Psoas muscle (tissue), 8 donors: ENCODE data around the gene PPP2R2D. TPM values are rescaled to one million over a fixed set of nuclear protein-coding genes. Genes with fewer than 3 reads are reported as not detected.
A peak's percentile ranks its signal among the peaks of the same experiment; 100 is the strongest.

ENCODE experiments used
- ATAC-seq, 4 donors: fragments of 200-7000 bp; cut with Tn5 transposase; one replicate each; pipeline ENCODE4 v1.9.1; 2020; ENCODE audit warnings: moderate library complexity in 3 of 4, mild to moderate bottlenecking in 2 of 4
- DNase-seq, 2 donors: peaks; one replicate each; pipeline ENCODE4 v3.0.0-alpha.2; 2020
- H3K27ac ChIP-seq: fragments of 200-600 bp; one replicate; pipeline ENCODE4 v1.8.0; 2022
- H3K27me3 ChIP-seq, 3 donors: fragments of 200-600 bp in 1 of 3; one replicate each; pipeline versions ENCODE4 v1.6.1 to v1.8.0; 2013 to 2022; ENCODE audit warnings: low read length in 2 of 3, mild to moderate bottlenecking in 2 of 3, moderate library complexity in 1 of 3; ENCODE audit not compliant: insufficient read depth in 3 of 3
- H3K36me3 ChIP-seq, 2 donors: fragments of 200-600 bp in 1 of 2; one replicate each; pipeline versions ENCODE4 v1.6.1 to v1.8.0; 2013 to 2022; ENCODE audit warnings: low read depth in 1 of 2, mild to moderate bottlenecking in 1 of 2, moderate library complexity in 1 of 2; ENCODE audit not compliant: insufficient read depth in 1 of 2
- H3K4me1 ChIP-seq: fragments of 200-600 bp; one replicate; pipeline ENCODE4 v1.8.0; 2022
- H3K4me3 ChIP-seq: fragments of 200-600 bp; one replicate; pipeline ENCODE4 v1.8.0; 2022; ENCODE audit warnings: mild to moderate bottlenecking
- H3K9me3 ChIP-seq: fragments of 200-600 bp; one replicate; pipeline ENCODE4 v1.8.0; 2022
- CTCF ChIP-seq: fragments of 200-600 bp; IDR thresholded peaks from one replicate; pipeline ENCODE4 v1.8.0; 2022; ENCODE audit warnings: antibody characterized with exemption
- WGBS, 3 donors: extraction: QIAGEN DNeasy Blood & Tissue Kit; methylation state at CpG; one replicate each; pipeline versions ENCODE4 v1.1.6 to v1.1.7; 2013; 5-methylcytosine and 5-hydroxymethylcytosine counted together
- intact Hi-C, 2 donors: fragments of 100-400 bp; cut with DNase I; formaldehyde crosslinking; loops; one replicate each; pipeline versions ENCODE4 v1.11.0 to v1.14.2; 2022
- polyA plus RNA-seq, 3 donors: library from polyadenylated mRNA; stranded (reverse); fragments of 200-250 nt; gene quantifications; one replicate each; pipeline ENCODE4 v1.2.3, GENCODE V29; 2013
- total RNA-seq, 4 donors: library from RNA; stranded (reverse); fragmentation: NEBNext Ultra II Directional in 2 of 4; extraction: Animal tissue kit (Norgen Biotek cat#: 25700) in 2 of 4; gene quantifications; one replicate each; pipeline versions ENCODE4 v1.2.1 to v1.2.4, GENCODE V29; 2021 to 2023
- donor health status: healthy with polysubstance abuse.
- donor health status: DM: no; HTN: no; CAD: no; lungs with moderate emphysema.
- donor health status: Bipolar disorder and iron deficiency.
- donor health status: healthy.
- donor health status: DM: yes; HTN: yes; CAD: no.
- donor health status: DM: no; HTN: no; CAD: no.
- donor health status: DM: no; HTN: no; CAD: no.
- donor health status: DM: yes; HTN: yes; CAD: no.

PPP2R2D gene
- total and polyA plus RNA-seq, 7 donors: 19.2 to 47.4 (median 25.7) TPM

GRCh38 chr10:131899116-131899690 lies 1.6 kb upstream of the PPP2R2D start:
- 52 to 56% (median 54%) methylated on average over 8 of the region's 8 CpGs for WGBS, 3 donors
- Histone ChIP-seq H3K36me3 (no peaks in the 10 kb centered on the region), H3K4me3 (no peak overlapping the region), H3K27ac (no peak overlapping the region), H3K27me3 (peaks cover 0 to 17% (median 4%) of the 10 kb centered on the region in 3 donors), H3K9me3 (no peaks in the 10 kb centered on the region), H3K4me1 (peaks cover 21% of the 10 kb centered on the region)
- TF ChIP-seq CTCF: no peak
- ATAC-seq (no peak), DNase-seq (no peak)
- intact Hi-C loops: no loop called here

GRCh38 chr10:131899695-131900349 lies 986 bp upstream of the PPP2R2D start:
- intact Hi-C loops: no loop called here
- DNase-seq (no peak), ATAC-seq (peak in 1 of 4 donors; percentile 1)
- 10 to 11% (median 10%) methylated on average over 24 of the region's 24 CpGs for WGBS, 3 donors
- Histone ChIP-seq H3K36me3 (no peaks in the 10 kb centered on the region), H3K9me3 (no peaks in the 10 kb centered on the region), H3K4me3 (peak overlapping the region; percentile 84), H3K4me1 (peaks cover 27% of the 10 kb centered on the region), H3K27me3 (peaks cover 0 to 17% (median 4%) of the 10 kb centered on the region in 3 donors), H3K27ac (no peak overlapping the region)
- TF ChIP-seq CTCF: no peak

GRCh38 chr10:131901181-131901829 lies 497 bp downstream of the PPP2R2D start:
- peak; percentile 17 to 31 (median 20) for ATAC-seq
- Histone ChIP-seq H3K4me3 (peak overlapping the region; percentile 84), H3K4me1 (peaks cover 41% of the 10 kb centered on the region), H3K36me3 (peaks cover 0 to 9% of the 10 kb centered on the region in 2 donors), H3K27ac (peak overlapping the region; percentile 92), H3K27me3 (peaks cover 0 to 17% (median 4%) of the 10 kb centered on the region in 3 donors), H3K9me3 (no peaks in the 10 kb centered on the region)
- WGBS, 3 donors: 0% methylated on average over 34 to 83 of the region's 83 CpGs
- DNase-seq: peak; percentile 47 to 74
- no peak for TF ChIP-seq CTCF
- intact Hi-C loops: no loop called here

- 47 to 53% (median 49%) methylated on average over 5 of the region's 5 CpGs for WGBS, 3 donors
- ATAC-seq (no peak), DNase-seq (no peak)
- H3K9me3 ChIP-seq: no peaks in the 10 kb centered on the region
- peak overlapping the region; percentile 84 for H3K4me3 ChIP-seq
- peaks cover 0 to 14% of the 10 kb centered on the region in 2 donors for H3K36me3 ChIP-seq
- H3K27ac ChIP-seq: no peak overlapping the region
- H3K27me3 ChIP-seq: peaks cover 0 to 16% (median 4%) of the 10 kb centered on the region in 3 donors
- peaks cover 41% of the 10 kb centered on the region for H3K4me1 ChIP-seq
- intact Hi-C loops: no loop called here
- TF ChIP-seq CTCF: no peak
Measured at GRCh38 chr10:131902211-131902610, 1.4 kb downstream of the PPP2R2D start.
